ENCODE results near the gene POLR2L.

POLR2L gene

GRCh38 chr11:877565-877964 is 35.2 kb upstream of the POLR2L start:
- Histone ChIP-seq H3K9ac (ENCODE audit: low read depth, low read length) (no peak overlapping the region), H3K4me1 (ENCODE audit: control insufficient read depth, insufficient read depth, low read length) (no peaks in the 10 kb centered on the region), H3K36me3 (ENCODE audit: control insufficient read depth, insufficient read depth, low read length) (peaks cover 34% of the 10 kb centered on the region)

GRCh38 chr11:876545-876944 is 34.2 kb upstream of the POLR2L start:
- Histone ChIP-seq H3K9ac (ENCODE audit: low read depth, low read length) (no peak overlapping the region), H3K27me3 (ENCODE audit: control insufficient read depth, insufficient read depth, low read length) (no peaks in the 10 kb centered on the region), H3K9me3 (ENCODE audit: control insufficient read depth, insufficient read depth, low read length) (no peaks in the 10 kb centered on the region), H3K4me1 (ENCODE audit: control insufficient read depth, insufficient read depth, low read length) (no peaks in the 10 kb centered on the region), H3K36me3 (ENCODE audit: control insufficient read depth, insufficient read depth, low read length) (peaks cover 37% of the 10 kb centered on the region), H3K4me3 (ENCODE audit: low read depth, low read length) (no peak overlapping the region)

More at GRCh38 chr11:877565-877964, 35.2 kb upstream of the POLR2L start:
- Histone ChIP-seq H3K9me3 (ENCODE audit: control insufficient read depth, insufficient read depth, low read length) (no peaks in the 10 kb centered on the region), H3K4me3 (ENCODE audit: low read depth, low read length) (no peak overlapping the region), H3K27me3 (ENCODE audit: control insufficient read depth, insufficient read depth, low read length) (no peaks in the 10 kb centered on the region)

GRCh38 chr11:875769-876301 is 33.5 kb upstream of the POLR2L start:
- no peak overlapping the region for H3K9ac ChIP-seq (ENCODE audit: low read depth, low read length)
- H3K4me1 ChIP-seq (ENCODE audit: control insufficient read depth, insufficient read depth, low read length) = no peaks in the 10 kb centered on the region
- H3K36me3 ChIP-seq (ENCODE audit: control insufficient read depth, insufficient read depth, low read length) = peaks cover 41% of the 10 kb centered on the region

GRCh38 chr11:875203-875602 is 32.9 kb upstream of the POLR2L start:
- Histone ChIP-seq H3K4me3 (ENCODE audit: low read depth, low read length) (no peak overlapping the region), H3K9ac (ENCODE audit: low read depth, low read length) (no peak overlapping the region), H3K36me3 (ENCODE audit: control insufficient read depth, insufficient read depth, low read length) (peaks cover 35% of the 10 kb centered on the region), H3K27me3 (ENCODE audit: control insufficient read depth, insufficient read depth, low read length) (no peaks in the 10 kb centered on the region), H3K4me1 (ENCODE audit: control insufficient read depth, insufficient read depth, low read length) (no peaks in the 10 kb centered on the region), H3K9me3 (ENCODE audit: control insufficient read depth, insufficient read depth, low read length) (no peaks in the 10 kb centered on the region)

More at GRCh38 chr11:875769-876301, 33.5 kb upstream of the POLR2L start:
- H3K27me3 ChIP-seq (ENCODE audit: control insufficient read depth, insufficient read depth, low read length) = no peaks in the 10 kb centered on the region
- no peak overlapping the region for H3K4me3 ChIP-seq (ENCODE audit: low read depth, low read length)
- H3K9me3 ChIP-seq (ENCODE audit: control insufficient read depth, insufficient read depth, low read length) = no peaks in the 10 kb centered on the region

GRCh38 chr11:873706-874105 is 31.4 kb upstream of the POLR2L start:
- no peaks in the 10 kb centered on the region for H3K27me3 ChIP-seq (ENCODE audit: control insufficient read depth, insufficient read depth, low read length)
- H3K36me3 ChIP-seq (ENCODE audit: control insufficient read depth, insufficient read depth, low read length) = peaks cover 44% of the 10 kb centered on the region

GRCh38 chr11:872799-873198 is 30.5 kb upstream of the POLR2L start:
- no peaks in the 10 kb centered on the region for H3K9me3 ChIP-seq (ENCODE audit: control insufficient read depth, insufficient read depth, low read length)
- no peak overlapping the region for H3K9ac ChIP-seq (ENCODE audit: low read depth, low read length)
- no peak overlapping the region for H3K4me3 ChIP-seq (ENCODE audit: low read depth, low read length)
- peaks cover 46% of the 10 kb centered on the region for H3K36me3 ChIP-seq (ENCODE audit: control insufficient read depth, insufficient read depth, low read length)
- no peaks in the 10 kb centered on the region for H3K4me1 ChIP-seq (ENCODE audit: control insufficient read depth, insufficient read depth, low read length)
- no peaks in the 10 kb centered on the region for H3K27me3 ChIP-seq (ENCODE audit: control insufficient read depth, insufficient read depth, low read length)

More at GRCh38 chr11:873706-874105, 31.4 kb upstream of the POLR2L start:
- no peaks in the 10 kb centered on the region for H3K9me3 ChIP-seq (ENCODE audit: control insufficient read depth, insufficient read depth, low read length)
- H3K4me3 ChIP-seq (ENCODE audit: low read depth, low read length) = no peak overlapping the region
- no peak overlapping the region for H3K9ac ChIP-seq (ENCODE audit: low read depth, low read length)
- no peaks in the 10 kb centered on the region for H3K4me1 ChIP-seq (ENCODE audit: control insufficient read depth, insufficient read depth, low read length)

GRCh38 chr11:871472-871871 is 29.1 kb upstream of the POLR2L start:
- peaks cover 49% of the 10 kb centered on the region for H3K36me3 ChIP-seq (ENCODE audit: control insufficient read depth, insufficient read depth, low read length)
- H3K27me3 ChIP-seq (ENCODE audit: control insufficient read depth, insufficient read depth, low read length) = no peaks in the 10 kb centered on the region
- no peaks in the 10 kb centered on the region for H3K9me3 ChIP-seq (ENCODE audit: control insufficient read depth, insufficient read depth, low read length)
- H3K4me3 ChIP-seq (ENCODE audit: low read depth, low read length) = no peak overlapping the region
- no peaks in the 10 kb centered on the region for H3K4me1 ChIP-seq (ENCODE audit: control insufficient read depth, insufficient read depth, low read length)
- H3K9ac ChIP-seq (ENCODE audit: low read depth, low read length) = no peak overlapping the region

GRCh38 chr11:870418-870817 is 28.1 kb upstream of the POLR2L start:
- H3K9ac ChIP-seq (ENCODE audit: low read depth, low read length) = no peak overlapping the region
- H3K4me3 ChIP-seq (ENCODE audit: low read depth, low read length) = no peak overlapping the region
- H3K27me3 ChIP-seq (ENCODE audit: control insufficient read depth, insufficient read depth, low read length) = no peaks in the 10 kb centered on the region
- no peaks in the 10 kb centered on the region for H3K9me3 ChIP-seq (ENCODE audit: control insufficient read depth, insufficient read depth, low read length)
- peaks cover 50% of the 10 kb centered on the region for H3K36me3 ChIP-seq (ENCODE audit: control insufficient read depth, insufficient read depth, low read length)
- no peaks in the 10 kb centered on the region for H3K4me1 ChIP-seq (ENCODE audit: control insufficient read depth, insufficient read depth, low read length)

GRCh38 chr11:870127-870413 is 27.7 kb upstream of the POLR2L start:
- Histone ChIP-seq H3K4me1 (ENCODE audit: control insufficient read depth, insufficient read depth, low read length) (no peaks in the 10 kb centered on the region), H3K4me3 (ENCODE audit: low read depth, low read length) (no peak overlapping the region), H3K27me3 (ENCODE audit: control insufficient read depth, insufficient read depth, low read length) (no peaks in the 10 kb centered on the region), H3K36me3 (ENCODE audit: control insufficient read depth, insufficient read depth, low read length) (peaks cover 49% of the 10 kb centered on the region), H3K9me3 (ENCODE audit: control insufficient read depth, insufficient read depth, low read length) (no peaks in the 10 kb centered on the region), H3K9ac (ENCODE audit: low read depth, low read length) (no peak overlapping the region)

- no peak overlapping the region for H3K9ac ChIP-seq (ENCODE audit: low read depth, low read length)
- H3K36me3 ChIP-seq (ENCODE audit: control insufficient read depth, insufficient read depth, low read length) = peaks cover 47% of the 10 kb centered on the region
- no peak overlapping the region for H3K4me3 ChIP-seq (ENCODE audit: low read depth, low read length)
- no peaks in the 10 kb centered on the region for H3K4me1 ChIP-seq (ENCODE audit: control insufficient read depth, insufficient read depth, low read length)
- H3K27me3 ChIP-seq (ENCODE audit: control insufficient read depth, insufficient read depth, low read length) = no peaks in the 10 kb centered on the region
- no peaks in the 10 kb centered on the region for H3K9me3 ChIP-seq (ENCODE audit: control insufficient read depth, insufficient read depth, low read length)
Observed at GRCh38 chr11:869399-870126, 27.2 kb upstream of the POLR2L start.

GRCh38 chr11:868802-869201 is 26.5 kb upstream of the POLR2L start:
- Histone ChIP-seq H3K9ac (ENCODE audit: low read depth, low read length) (no peak overlapping the region), H3K9me3 (ENCODE audit: control insufficient read depth, insufficient read depth, low read length) (no peaks in the 10 kb centered on the region), H3K4me3 (ENCODE audit: low read depth, low read length) (no peak overlapping the region), H3K4me1 (ENCODE audit: control insufficient read depth, insufficient read depth, low read length) (no peaks in the 10 kb centered on the region), H3K36me3 (ENCODE audit: control insufficient read depth, insufficient read depth, low read length) (peaks cover 48% of the 10 kb centered on the region), H3K27me3 (ENCODE audit: control insufficient read depth, insufficient read depth, low read length) (no peaks in the 10 kb centered on the region)

- no peaks in the 10 kb centered on the region for H3K27me3 ChIP-seq (ENCODE audit: control insufficient read depth, insufficient read depth, low read length)
- H3K4me3 ChIP-seq (ENCODE audit: low read depth, low read length) = no peak overlapping the region
- peaks cover 48% of the 10 kb centered on the region for H3K36me3 ChIP-seq (ENCODE audit: control insufficient read depth, insufficient read depth, low read length)
- no peaks in the 10 kb centered on the region for H3K4me1 ChIP-seq (ENCODE audit: control insufficient read depth, insufficient read depth, low read length)
- H3K9ac ChIP-seq (ENCODE audit: low read depth, low read length) = no peak overlapping the region
- H3K9me3 ChIP-seq (ENCODE audit: control insufficient read depth, insufficient read depth, low read length) = no peaks in the 10 kb centered on the region
Observed at GRCh38 chr11:868394-868793, 26.1 kb upstream of the POLR2L start.

Data from iPS-15b (cell line).